ENCODE data around the gene NOXO1. TPM values are rescaled to one million over a fixed set of nuclear protein-coding genes. Genes with fewer than 3 reads are reported as not detected.

The NOXO1 gene
- total RNA-seq, 2 experiments from 2014 or later, result 0.56 to 0.99 TPM

- Histone ChIP-seq H3K36me3 (ENCODE audit: insufficient read depth, low read length) (peaks cover 8% of the 10 kb centered on the region), H3K4me3 (ENCODE audit: low read length) (no peak overlapping the region), H3K4me1 (ENCODE audit: insufficient read depth, low read length) (peaks cover 51% of the 10 kb centered on the region), H3K27ac (ENCODE audit: low read depth in 1 of 2, low read length in 2 of 2) (no peak overlapping the region), H3K27me3 (ENCODE audit: control insufficient read depth in 1 of 2, insufficient read depth in 2 of 2, low read length in 2 of 2) (no peaks in the 10 kb centered on the region), H3K9me3 (ENCODE audit: control insufficient read depth in 1 of 2, insufficient read depth in 1 of 2, low read length in 2 of 2) (no peaks in the 10 kb centered on the region)
- Mint-ChIP-seq H3K4me1 (ENCODE audit: low read depth) (peaks cover 43% of the 10 kb centered on the region), H3K36me3 (ENCODE audit: low read depth) (peaks cover 41% of the 10 kb centered on the region), H3K27me3 (no peaks in the 10 kb centered on the region), H3K4me3 (peak overlapping the region; percentile 51), H3K27ac (no peak overlapping the region), H3K9me3 (no peaks in the 10 kb centered on the region)
- TF ChIP-seq CTCF (IDR thresholded peaks at IDR 0.05), result no peak
- ATAC-seq (ENCODE audit: poor library complexity) (no peak), DNase-seq (no peak)
- ChIA-PET CTCF (no interaction called here), POLR2A (no interaction called here)
- intact Hi-C loops (cut with DNase I, micrococcal nuclease), result loop anchor here in 1 of 2 experiments (10.0 kb wide), 1 partner anchor 1274 kb away; the partner anchor contains the start of gene WDR24
Observed at GRCh38 chr16:1968146-1968953, 12.9 kb downstream of the NOXO1 start.

GRCh38 chr16:1966460-1966859 is 14.8 kb downstream of the NOXO1 start, which contains the start of gene RNF151:
Gene RNF151 (plus strand): TSS chr16:1966856. CDS start chr16:1966882, 26 bp downstream.
- ChIA-PET CTCF (no interaction called here), POLR2A (interaction anchor here (2.1 to 3.5 kb wide), 4 partner anchors 17 to 139 kb away, joined by 17 to 62 read pairs (median 39); partner anchors contain the start of genes FAHD1, GFER, HAGH and MSRB1)
- Histone ChIP-seq H3K9me3 (ENCODE audit: control insufficient read depth in 1 of 2, insufficient read depth in 1 of 2, low read length in 2 of 2) (no peaks in the 10 kb centered on the region), H3K4me1 (ENCODE audit: insufficient read depth, low read length) (peaks cover 54% of the 10 kb centered on the region), H3K36me3 (ENCODE audit: insufficient read depth, low read length) (peaks cover 26% of the 10 kb centered on the region), H3K4me3 (ENCODE audit: low read length) (peak within 1 kb of the TSS; percentile 91), H3K27ac (ENCODE audit: low read depth in 1 of 2, low read length in 2 of 2) (peak within 1 kb of the TSS; percentile 96 to 99), H3K27me3 (ENCODE audit: control insufficient read depth in 1 of 2, insufficient read depth in 2 of 2, low read length in 2 of 2) (no peaks in the 10 kb centered on the region)
- Mint-ChIP-seq H3K27ac (peak within 1 kb of the TSS; percentile 98), H3K27me3 (no peaks in the 10 kb centered on the region), H3K36me3 (ENCODE audit: low read depth) (peaks cover 43% of the 10 kb centered on the region), H3K4me3 (peak within 1 kb of the TSS; percentile 98), H3K9me3 (no peaks in the 10 kb centered on the region), H3K4me1 (ENCODE audit: low read depth) (peaks cover 41% of the 10 kb centered on the region)
- DNase-seq (no peak), ATAC-seq (ENCODE audit: poor library complexity) (no peak)
- TF ChIP-seq CTCF (IDR thresholded peaks at IDR 0.05), result no peak
- intact Hi-C loops (cut with DNase I, micrococcal nuclease), result loop anchor here in 1 of 2 experiments (10.0 kb wide), 1 partner anchor 1272 kb away; the partner anchor contains the start of gene WDR24

- ChIA-PET CTCF (no interaction called here), POLR2A (interaction anchor here (0.6 to 3.5 kb wide), 37 partner anchors 8 to 1169 kb away, joined by 3 to 62 read pairs (median 5); partner anchors contain the start of genes ECI1, FAHD1, FLYWCH2 and GFER)
- H3K9me3 ChIP-seq (ENCODE audit: control insufficient read depth in 1 of 2, insufficient read depth in 1 of 2, low read length in 2 of 2), result no peaks in the 10 kb centered on the region
- H3K36me3 ChIP-seq (ENCODE audit: insufficient read depth, low read length), result peaks cover 34% of the 10 kb centered on the region
- Mint-ChIP-seq H3K36me3 (ENCODE audit: low read depth) (peaks cover 52% of the 10 kb centered on the region), H3K4me3 (peak overlapping the region; percentile 98), H3K9me3 (no peaks in the 10 kb centered on the region), H3K27me3 (no peaks in the 10 kb centered on the region), H3K27ac (peak overlapping the region; percentile 98), H3K4me1 (ENCODE audit: low read depth) (peaks cover 42% of the 10 kb centered on the region)
- no peak for TF ChIP-seq CTCF (IDR thresholded peaks at IDR 0.05)
- DNase-seq (no peak), ATAC-seq (ENCODE audit: poor library complexity) (no peak)
- peaks cover 54% of the 10 kb centered on the region for H3K4me1 ChIP-seq (ENCODE audit: insufficient read depth, low read length)
- peak overlapping the region; percentile 96 to 99 for H3K27ac ChIP-seq (ENCODE audit: low read depth in 1 of 2, low read length in 2 of 2)
- no peaks in the 10 kb centered on the region for H3K27me3 ChIP-seq (ENCODE audit: control insufficient read depth in 1 of 2, insufficient read depth in 2 of 2, low read length in 2 of 2)
- H3K4me3 ChIP-seq (ENCODE audit: low read length), result peak overlapping the region; percentile 91
- intact Hi-C loops (cut with DNase I, micrococcal nuclease), result loop anchor here in 1 of 2 experiments (10.0 kb wide), 1 partner anchor 1271 kb away; the partner anchor contains the start of gene WDR24
Observed at GRCh38 chr16:1965396-1966001, 15.8 kb downstream of the NOXO1 start.

All from CD4-positive, alpha-beta T cell (primary cell).